ENCODE results near the gene RSPO1. TPM values are rescaled to one million over a fixed set of nuclear protein-coding genes. Genes with fewer than 3 reads are reported as not detected.
A peak's percentile ranks its signal among the peaks of the same experiment; 100 is the strongest.
"Not testable (repeated sequence)": the region's sequence is repeated elsewhere in the genome, so short reads cannot be mapped to it uniquely, and the experiment has no call there.

Gene RSPO1
- total RNA-seq (2014; rRNA removed) (not detected in 2 replicates), Bru-seq, nascent RNA (not detected), BruChase-seq, experiment 1, labeled RNA remaining after a 6-hour chase (not detected), BruChase-seq, experiment 2, labeled RNA remaining after a 2-hour chase (percentile 6 among the genes with signal in this experiment)
- long read RNA-seq = 0 reads

GRCh38 chr1:37634244-37634991 lies at the start of gene RSPO1:
Gene RSPO1, minus strand, starts transcription at chr1:37634892. Its CDS starts 5,231 bp downstream, at chr1:37629661.
- Histone ChIP-seq H3K27ac (ENCODE audit: low read length) (no peak within 1 kb of the TSS), H3K9ac (ENCODE audit: low read length) (no peak within 1 kb of the TSS), H3K4me1 (ENCODE audit: insufficient read depth, low read length) (no peaks in the 10 kb centered on the region), H3K9me2 (replicated peaks; ENCODE audit: low read length) (no peaks in the 10 kb centered on the region), H3K9me3 (ENCODE audit: low read length) (no peaks in the 10 kb centered on the region), H3F3A (ENCODE audit: low read length, unreplicated experiment) (no peaks in the 10 kb centered on the region), H3K27me3 (ENCODE audit: low read length) (peaks cover 94% of the 10 kb centered on the region), H3K79me2 (ENCODE audit: low read length) (no peaks in the 10 kb centered on the region), H3K4me3 (ENCODE audit: low read length) (no peak within 1 kb of the TSS), H2AFZ (ENCODE audit: low read length) (no peak within 1 kb of the TSS), H3K4me2 (ENCODE audit: low read length) (no peak within 1 kb of the TSS), H3K36me3 (ENCODE audit: low read depth, low read length) (no peaks in the 10 kb centered on the region), H4K20me1 (ENCODE audit: low read length) (peaks cover 3% of the 10 kb centered on the region; the same call in 1 of the 2 replicates)
- no TSS peak for BruUV-seq (replicated peaks)
- ATAC-seq (peak; percentile 19; the same call in 1 of the 2 replicates), DNase-seq (no peak)
- peak; percentile 19 for TF ChIP-seq EZH2 (IDR thresholded peaks at IDR 0.05; ENCODE audit: low read length, unreplicated experiment)
- peak; percentile 49; the same call in 1 of the 2 replicates for TF ChIP-seq EZH2phosphoT487 (IDR thresholded peaks at IDR 0.05; ENCODE audit: borderline replicate concordance, low read length)
- no peak for TF ChIP-seq CTCF (conservative IDR thresholded peaks at IDR 0.05; ENCODE audit: low read depth, low read length)
- intact Hi-C loops (cut with micrococcal nuclease) = no loop called here
- POLR2A ChIA-PET (ENCODE audit: unreplicated experiment) = no interaction called here
- CTCF ChIA-PET = no interaction called here

- H3K9ac ChIP-seq (ENCODE audit: low read length); H2AFZ ChIP-seq (ENCODE audit: low read length); H3K27me3 ChIP-seq (ENCODE audit: low read length); H3K27ac ChIP-seq (ENCODE audit: low read length); H3K9me3 ChIP-seq (ENCODE audit: low read length); CTCF ChIA-PET; H3F3A ChIP-seq (ENCODE audit: low read length, unreplicated experiment); H3K4me3 ChIP-seq (ENCODE audit: low read length); H3K4me2 ChIP-seq (ENCODE audit: low read length); DNase-seq; H3K4me1 ChIP-seq (ENCODE audit: insufficient read depth, low read length); POLR2A ChIA-PET (ENCODE audit: unreplicated experiment); ATAC-seq; H3K9me2 ChIP-seq (replicated peaks; ENCODE audit: low read length); BruUV-seq (replicated peaks); H4K20me1 ChIP-seq (ENCODE audit: low read length): not testable (repeated sequence)
- H3K79me2 ChIP-seq (ENCODE audit: low read length) = peaks cover 15% of the 10 kb centered on the region
- intact Hi-C loops (cut with micrococcal nuclease) = loop anchor here (10.0 kb wide), 1 partner anchor 1169 kb away; no protein-coding TSS in a partner anchor
- H3K36me3 ChIP-seq (ENCODE audit: low read depth, low read length) = peaks cover 39% of the 10 kb centered on the region
Measured at GRCh38 chr1:37684182-37684581, 49.5 kb upstream of the RSPO1 start.

GRCh38 chr1:37682334-37682987 lies 47.8 kb upstream of the RSPO1 start:
- CTCF ChIA-PET = interaction anchor here (1.2 kb wide), 1 partner anchor 80 kb away, joined by 4 read pairs; no protein-coding TSS in a partner anchor
- H3K27me3 ChIP-seq (ENCODE audit: low read length) = no peaks in the 10 kb centered on the region
- H3K9ac ChIP-seq (ENCODE audit: low read length) = no peak overlapping the region
- no peaks in the 10 kb centered on the region for H3K9me2 ChIP-seq (replicated peaks; ENCODE audit: low read length)
- H3K9me3 ChIP-seq (ENCODE audit: low read length) = no peaks in the 10 kb centered on the region
- DNase-seq (peak; percentile 79), ATAC-seq (peak; percentile 77)
- no peak overlapping the region for H3K4me3 ChIP-seq (ENCODE audit: low read length)
- H3F3A ChIP-seq (ENCODE audit: low read length, unreplicated experiment) = no peaks in the 10 kb centered on the region
- peaks cover 34% of the 10 kb centered on the region for H3K36me3 ChIP-seq (ENCODE audit: low read depth, low read length)
- H3K4me2 ChIP-seq (ENCODE audit: low read length) = no peak overlapping the region
- BruUV-seq (replicated peaks) = TSS peak; percentile 10
- H3K4me1 ChIP-seq (ENCODE audit: insufficient read depth, low read length) = no peaks in the 10 kb centered on the region
- H3K27ac ChIP-seq (ENCODE audit: low read length) = no peak overlapping the region
- POLR2A ChIA-PET (ENCODE audit: unreplicated experiment) = no interaction called here
- H2AFZ ChIP-seq (ENCODE audit: low read length) = no peak overlapping the region
- no peaks in the 10 kb centered on the region for H3K79me2 ChIP-seq (ENCODE audit: low read length)
- no peaks in the 10 kb centered on the region for H4K20me1 ChIP-seq (ENCODE audit: low read length)
- TF ChIP-seq CTCF (conservative IDR thresholded peaks at IDR 0.05; ENCODE audit: low read depth, low read length) (peak; percentile 93), EZH2 (IDR thresholded peaks at IDR 0.05; ENCODE audit: low read length, unreplicated experiment) (no peak)
- intact Hi-C loops (cut with micrococcal nuclease) = loop anchor here (1.0 to 10.0 kb wide), 4 partner anchors 79 to 1168 kb away; no protein-coding TSS in a partner anchor

All from PC-3 (cell line).